GM12891 (cell line): ENCODE measurements around the gene MORC2.

Experiments used
- DNase-seq: peaks from one replicate; pipeline ENCODE4 v3.0.0; 2011; ENCODE audit warnings: low spot score; ENCODE audit not compliant: insufficient read length
- FAIRE-seq: peaks from 2 replicates; lab custom pipeline; 2011; peaks lifted over from hg19 to GRCh38; lab: Jason Lieb, UNC
- PAX5 ChIP-seq: IDR thresholded peaks from 2 replicates; pipeline ENCODE4 v1.6.1; 2011; ENCODE audit warnings: low read length, moderate library complexity, mild to moderate bottlenecking; ENCODE audit not compliant: insufficient read depth, severe bottlenecking
- POLR2A ChIP-seq: IDR thresholded peaks from 2 replicates; pipeline ENCODE4 v1.6.1; 2011; ENCODE audit warnings: low read depth, low read length, control low read depth
- POLR2AphosphoS5 ChIP-seq: IDR thresholded peaks from 2 replicates; pipeline ENCODE4 v1.6.1; 2011; ENCODE audit warnings: low read depth, low read length, control low read depth
- POU2F2 ChIP-seq: IDR thresholded peaks from 2 replicates; pipeline ENCODE4 v1.6.1; 2011; ENCODE audit warnings: low read depth, mild to moderate bottlenecking, control low read depth, low read length, moderate library complexity
- SPI1 ChIP-seq: IDR thresholded peaks from 2 replicates; pipeline ENCODE4 v1.6.1; 2011; ENCODE audit warnings: low read depth, low read length, control low read depth
- TAF1 ChIP-seq: IDR thresholded peaks from 2 replicates; pipeline ENCODE4 v1.6.1; 2011; ENCODE audit warnings: low read depth, low read length, control low read depth

The MORC2 gene

DNA sequence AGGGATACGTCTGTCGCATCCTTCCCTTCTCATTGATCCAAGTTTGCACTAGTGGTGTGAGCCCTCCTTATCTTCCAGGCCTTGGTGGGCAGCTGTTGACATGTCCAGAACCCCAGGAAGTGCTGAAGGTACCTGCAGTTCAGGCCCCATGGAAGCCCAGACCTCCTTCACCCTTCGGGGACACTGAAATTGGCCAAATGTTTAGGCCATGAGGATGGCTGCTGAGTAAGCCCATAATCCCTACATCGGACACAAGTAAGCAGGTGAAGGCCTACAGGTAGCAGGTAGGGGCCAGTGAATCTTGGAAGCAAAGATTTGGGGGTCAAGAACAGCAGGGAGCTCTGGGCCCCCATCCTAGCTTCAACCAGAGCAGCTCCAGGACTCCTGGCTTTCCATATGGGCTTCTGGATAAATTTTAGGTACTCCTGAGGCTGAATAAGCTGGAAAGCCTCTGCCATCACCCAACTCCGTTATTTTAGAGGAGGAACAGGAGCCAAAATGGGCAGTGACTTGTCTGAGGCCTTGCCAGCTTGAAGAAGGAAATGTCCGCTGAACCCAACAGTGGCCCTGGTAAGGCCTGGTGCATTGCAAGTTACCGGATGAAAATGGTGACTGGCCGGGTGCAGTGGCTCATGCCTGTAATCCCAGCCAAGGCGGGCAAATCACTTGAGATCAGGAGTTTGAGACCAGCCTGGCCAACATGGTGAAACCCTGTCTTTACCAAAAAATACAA lies 45.2 kb downstream of the MORC2 start:
- TF ChIP-seq SPI1, result no peak
- TF ChIP-seq POLR2A, result no peak
- TF ChIP-seq POU2F2, result no peak
- no peak for TF ChIP-seq PAX5
- TF ChIP-seq TAF1, result no peak
- no peak for TF ChIP-seq POLR2AphosphoS5
- DNase-seq, result no peak
- FAIRE-seq, result no peak

DNA sequence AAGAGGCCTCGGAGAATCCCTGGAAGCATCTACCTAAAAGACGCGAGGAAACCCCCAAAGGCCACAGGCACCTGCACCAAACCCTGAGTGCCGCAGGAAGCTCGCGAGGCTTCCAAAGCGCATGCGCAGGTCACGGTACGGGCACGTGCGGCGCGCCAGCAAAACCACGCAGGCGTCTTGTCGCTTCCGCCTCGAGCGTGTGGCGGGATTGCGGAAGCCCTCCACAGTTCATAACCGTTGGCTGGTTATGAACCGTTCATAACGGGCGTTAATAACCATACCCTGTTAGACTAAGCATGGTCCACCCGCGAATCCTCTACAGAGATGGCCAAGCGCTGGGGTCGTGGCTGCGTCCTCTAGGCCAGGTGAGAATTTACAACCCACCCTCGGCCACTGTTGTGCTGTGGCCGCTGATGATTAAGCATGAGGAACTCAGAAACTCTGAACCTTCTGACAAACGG lies 46.4 kb downstream of the MORC2 start:
- peak; percentile 60 for DNase-seq
- TF ChIP-seq POLR2AphosphoS5 (0 out of 2 replicates have a peak, but pooled peaks have one; percentile 23), POLR2A (0 out of 2 replicates have a peak, but pooled peaks have one; percentile 21), TAF1 (no peak), PAX5 (no peak), SPI1 (0 out of 2 replicates have a peak, but pooled peaks have one; percentile 12)
- peak; percentile 88 for FAIRE-seq

DNA sequence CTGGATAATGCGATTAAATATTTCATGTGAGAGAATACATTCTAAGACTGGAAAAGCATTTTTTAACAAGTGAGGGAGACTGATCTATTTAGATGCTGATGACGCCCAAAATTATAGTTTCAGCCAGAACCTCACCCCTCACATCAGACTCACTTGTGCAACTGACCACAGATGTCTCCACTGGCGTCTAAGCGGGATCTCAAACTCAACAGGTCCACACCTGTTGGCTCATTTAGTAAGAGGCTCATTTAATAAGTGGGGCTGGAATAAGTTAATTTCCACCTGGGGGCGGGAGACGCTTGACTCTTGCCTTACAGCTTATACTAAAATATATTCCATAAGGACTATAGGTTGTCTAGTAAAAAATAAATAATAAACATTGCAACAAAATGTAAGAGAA lies 47.5 kb downstream of the MORC2 start:
- peak; percentile 13 for FAIRE-seq
- no peak for TF ChIP-seq POLR2AphosphoS5
- no peak for TF ChIP-seq TAF1
- no peak for TF ChIP-seq SPI1
- no peak for TF ChIP-seq POU2F2
- no peak for TF ChIP-seq POLR2A
- TF ChIP-seq PAX5, result no peak
- no peak for DNase-seq

DNA sequence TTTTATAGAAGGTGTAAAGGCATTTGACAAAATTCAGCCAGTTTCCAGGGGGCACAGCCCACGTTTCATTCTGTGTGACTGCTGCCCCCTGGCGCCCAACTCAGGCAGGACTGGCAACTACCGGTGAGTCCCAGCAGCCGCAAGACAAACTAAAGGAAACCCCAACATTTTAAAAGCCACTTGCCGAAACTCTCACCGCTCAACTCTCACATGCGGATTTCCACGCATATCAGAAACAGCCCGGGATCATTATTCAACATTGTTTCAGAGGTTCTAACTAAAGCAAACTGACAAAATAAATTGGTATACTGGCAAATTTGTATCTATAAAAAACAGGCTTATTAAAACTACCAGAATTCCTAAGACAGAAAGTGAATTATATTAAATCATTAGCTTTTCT lies 48.2 kb downstream of the MORC2 start:
- DNase-seq, result peak; percentile 68
- FAIRE-seq, result peak; percentile 84
- TF ChIP-seq POU2F2, result no peak
- TF ChIP-seq PAX5, result no peak
- TF ChIP-seq POLR2A, result no peak
- no peak for TF ChIP-seq SPI1
- no peak for TF ChIP-seq TAF1
- no peak for TF ChIP-seq POLR2AphosphoS5

DNA sequence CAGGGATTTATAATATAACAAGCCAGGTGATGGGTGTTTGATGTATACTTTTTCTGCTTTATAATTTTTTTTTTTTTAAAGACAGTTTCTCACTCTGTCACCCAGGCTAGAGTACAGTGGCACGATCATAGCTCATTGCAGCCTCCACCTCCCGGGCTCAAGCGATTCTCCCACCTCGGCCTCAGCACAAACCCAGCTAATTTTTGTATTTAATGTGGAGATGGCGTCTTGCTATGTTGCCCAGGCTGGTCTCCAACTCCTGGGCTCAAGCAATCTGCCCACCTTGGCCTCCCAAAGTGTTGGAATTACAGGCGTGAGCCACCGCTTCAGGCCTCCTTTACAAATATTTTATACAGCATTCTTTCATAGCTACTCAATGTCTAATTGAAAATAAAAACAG lies 48.6 kb downstream of the MORC2 start:
- FAIRE-seq (no peak), DNase-seq (no peak)

DNA sequence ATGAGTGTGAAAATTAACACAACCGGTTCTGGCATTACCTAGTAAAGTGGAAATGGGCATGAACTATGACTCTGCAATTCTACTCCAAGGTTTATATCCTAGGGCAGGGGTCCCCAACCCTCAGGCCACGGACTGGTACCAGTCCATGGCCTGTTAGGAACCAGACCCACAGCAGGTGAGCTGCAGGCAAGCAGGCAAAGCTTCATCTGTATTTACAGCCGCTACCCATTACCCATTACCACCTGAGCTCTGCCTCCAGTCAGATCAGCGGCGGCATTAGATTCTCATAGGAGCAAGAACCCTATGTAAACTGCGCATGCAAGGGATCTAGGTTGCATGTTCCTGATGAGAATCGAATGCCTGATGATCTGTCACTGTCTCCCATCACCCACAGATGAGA lies 49.8 kb downstream of the MORC2 start:
- TF ChIP-seq PAX5 (no peak), POLR2A (no peak), POLR2AphosphoS5 (no peak), TAF1 (no peak), SPI1 (no peak), POU2F2 (no peak)
- FAIRE-seq (no peak), DNase-seq (no peak)

More for the DNA sequence above, 48.6 kb downstream of the MORC2 start:
- TF ChIP-seq POLR2AphosphoS5 (no peak), PAX5 (no peak), POU2F2 (no peak), SPI1 (no peak), TAF1 (no peak), POLR2A (no peak)

DNA sequence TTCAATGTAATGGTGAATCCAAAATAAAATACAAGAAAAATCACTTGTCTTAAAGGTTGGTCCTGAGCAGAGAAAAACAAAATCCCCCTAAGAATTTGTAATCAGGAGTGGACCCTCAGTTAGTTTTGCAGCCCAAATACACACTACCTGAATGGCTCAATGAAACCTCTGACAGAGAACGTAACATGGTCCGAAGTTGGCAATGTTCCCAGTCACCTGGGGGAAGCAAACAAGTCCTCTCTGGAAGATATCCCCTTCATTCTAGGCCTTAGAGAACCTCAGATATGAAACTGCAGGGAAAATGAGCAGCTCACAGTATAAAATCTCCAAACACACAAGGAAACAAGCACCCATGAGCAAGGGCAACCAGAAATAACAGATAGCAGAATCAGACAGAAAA lies 58.2 kb downstream of the MORC2 start:
- FAIRE-seq (no peak), DNase-seq (no peak)
- TF ChIP-seq POU2F2 (no peak), SPI1 (no peak), PAX5 (no peak), TAF1 (no peak), POLR2A (no peak), POLR2AphosphoS5 (no peak)

DNA sequence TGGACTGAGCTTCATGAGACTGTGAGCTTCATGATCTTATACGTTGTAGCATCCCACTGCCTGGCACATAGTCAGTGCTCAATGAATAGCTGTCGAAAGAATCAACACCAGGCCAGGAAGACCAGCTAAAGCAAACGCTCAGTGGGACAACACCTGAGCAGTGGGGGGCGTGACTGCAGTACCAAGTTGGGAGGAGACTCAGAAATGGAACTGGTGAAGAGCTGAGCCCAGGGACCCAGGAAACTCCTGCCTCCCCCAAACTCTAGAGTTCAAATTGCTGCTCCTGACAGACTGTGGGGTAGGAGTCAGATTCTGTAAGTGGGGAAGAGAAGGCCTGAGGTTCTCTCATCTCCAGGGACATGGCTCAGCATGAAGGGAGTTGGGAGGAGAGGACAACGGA lies 59.3 kb downstream of the MORC2 start:
- FAIRE-seq, result no peak
- TF ChIP-seq POLR2AphosphoS5 (no peak), TAF1 (no peak), POLR2A (no peak), SPI1 (no peak), POU2F2 (no peak), PAX5 (no peak)
- no peak for DNase-seq

DNA sequence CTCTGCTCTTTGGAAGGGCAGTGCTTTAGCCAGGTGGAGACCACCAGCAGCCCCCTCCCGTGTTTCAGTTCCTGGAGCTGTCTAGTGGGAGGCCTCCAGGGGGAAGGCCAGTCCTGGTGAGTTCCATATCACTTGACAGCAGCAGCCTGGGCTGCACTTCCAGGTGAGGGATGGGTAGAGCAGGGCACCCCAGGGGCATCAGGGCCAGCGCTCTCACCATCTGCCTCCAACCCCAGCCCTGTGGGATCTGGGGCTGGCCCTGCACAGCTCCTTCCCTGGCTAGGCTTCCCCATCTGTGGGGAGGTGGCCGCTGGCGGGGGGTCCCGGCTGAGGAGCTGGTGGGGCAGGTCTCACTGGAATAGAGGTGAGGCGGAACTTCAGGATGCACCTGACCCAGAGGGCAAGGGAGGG lies 60.5 kb downstream of the MORC2 start:
- FAIRE-seq (no peak), DNase-seq (no peak)
- TF ChIP-seq POLR2AphosphoS5 (no peak), POLR2A (no peak), POU2F2 (no peak), TAF1 (no peak), PAX5 (no peak), SPI1 (no peak)

DNA sequence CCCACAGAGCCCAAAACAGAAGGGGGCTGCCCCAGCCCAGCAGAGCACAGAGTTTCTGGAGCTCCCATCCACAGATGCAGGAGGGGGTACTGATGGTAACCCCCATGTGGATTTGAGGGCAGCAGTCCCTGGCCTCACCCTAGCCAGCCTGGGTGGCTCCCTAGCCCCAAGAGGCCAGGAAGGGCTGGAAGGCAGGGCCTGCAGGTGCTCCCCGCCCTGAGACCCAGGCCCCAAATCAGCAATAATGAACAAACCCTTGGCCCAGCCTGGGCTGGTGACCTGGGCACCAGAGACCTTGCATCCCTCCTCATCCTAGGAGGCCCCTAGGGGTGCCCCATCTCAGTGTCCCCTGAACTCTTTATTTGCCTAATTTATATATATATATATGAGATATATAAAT lies 61.6 kb downstream of the MORC2 start:
- DNase-seq (no peak), FAIRE-seq (no peak)
- TF ChIP-seq PAX5, result no peak
- no peak for TF ChIP-seq POU2F2
- TF ChIP-seq POLR2AphosphoS5, result no peak
- no peak for TF ChIP-seq TAF1
- TF ChIP-seq POLR2A, result no peak
- no peak for TF ChIP-seq SPI1
